Endothelial cell of umbilical vein (primary cell): ENCODE measurements around the gene DMRTB1. TPM values are rescaled to one million over a fixed set of nuclear protein-coding genes. Genes with fewer than 3 reads are reported as not detected.
"Not testable (repeated sequence)": the region's sequence is repeated elsewhere in the genome, so short reads cannot be mapped to it uniquely, and the experiment has no call there.

ENCODE experiments used
- BruUV-seq: library from RNA; stranded (reverse); fragments of 400-500 nt; replicated peaks from 2 replicates; lab custom pipeline; 2021; lab: Mats Ljungman, UMichigan
- CTCF ChIA-PET: fragments of 300-600, 350-600 bp; sonication (Branson Sonifier 250); formaldehyde crosslinking; loops from one replicate; lab custom pipeline; 2021; ENCODE audit warnings: antibody characterized with exemption, inconsistent platforms; lab: Charles Lee
- POLR2A ChIA-PET: fragments of 300-600, 350-600 bp; sonication (Branson Sonifier 250); formaldehyde crosslinking; loops from one replicate; lab custom pipeline; 2021; ENCODE audit warnings: antibody characterized with exemption, inconsistent platforms; lab: Charles Lee
- DNase-seq: peaks from one replicate; pipeline ENCODE4 v3.0.0-alpha.2; 2011; ENCODE audit warnings: low read depth, low spot score
- FAIRE-seq: peaks from 2 replicates; lab custom pipeline; 2011; peaks lifted over from hg19 to GRCh38; lab: Jason Lieb, UNC
- H2AFZ ChIP-seq: 2 replicates; pipeline ENCODE4 v1.6.0; 2012; ENCODE audit warnings: low read depth, low read length, control low read depth, inconsistent platforms
- H3K27ac ChIP-seq: 2 replicates; pipeline ENCODE4 v1.5.1; 2011; ENCODE audit warnings: low read depth, mild to moderate bottlenecking, control low read depth, low read length, moderate library complexity; ENCODE audit not compliant: insufficient read depth
- H3K27me3 ChIP-seq, 2 experiments: 2 replicates each; pipeline versions ENCODE4 v1.6.0 to v1.6.1; 2011; ENCODE audit warnings: low read length in 2 of 2, mixed read lengths in 1 of 2; ENCODE audit not compliant: control insufficient read depth in 2 of 2, insufficient read depth in 2 of 2
- H3K36me3 ChIP-seq, 2 experiments: 2 replicates in 1 of 2; 3 replicates in 1 of 2; pipeline ENCODE4 v1.5.1; 2011; ENCODE audit warnings: low read length in 2 of 2, mild to moderate bottlenecking in 1 of 2, moderate library complexity in 1 of 2; ENCODE audit not compliant: control insufficient read depth in 2 of 2, insufficient read depth in 2 of 2; ENCODE audit errors: extremely low read depth in 1 of 2
- H3K4me1 ChIP-seq: 3 replicates; pipeline ENCODE4 v1.5.1; 2011; ENCODE audit warnings: mild to moderate bottlenecking, low read length; ENCODE audit not compliant: control insufficient read depth, insufficient read depth; ENCODE audit errors: extremely low read depth
- H3K4me2 ChIP-seq: 2 replicates; pipeline ENCODE4 v1.6.1; 2011; ENCODE audit warnings: low read length, control low read depth, mixed read lengths; ENCODE audit not compliant: insufficient read depth
- H3K4me3 ChIP-seq, 3 experiments: fragments of 200-600 bp in 1 of 3; sonication (generic), shearing (Covaris generic) in 1 of 3; replicated peaks in 1 of 3; 2 replicates each; pipeline ENCODE4 v1.5.1; 2011 to 2016; ENCODE audit warnings: control low read depth in 3 of 3, low read length in 3 of 3, mild to moderate bottlenecking in 2 of 3, inconsistent platforms in 1 of 3, low read depth in 1 of 3, moderate library complexity in 1 of 3; ENCODE audit not compliant: insufficient read depth in 1 of 3
- H3K79me2 ChIP-seq: 2 replicates; pipeline ENCODE4 v1.6.0; 2012; ENCODE audit warnings: low read length, inconsistent platforms; ENCODE audit not compliant: control insufficient read depth, insufficient read depth
- H3K9ac ChIP-seq: replicated peaks from 2 replicates; pipeline ENCODE3; 2011; ENCODE audit warnings: low read length, control low read depth; ENCODE audit not compliant: insufficient read depth; ENCODE audit errors: extremely low read depth
- H3K9me1 ChIP-seq: replicated peaks from 3 replicates; pipeline ENCODE4 v1.6.0; 2011; ENCODE audit warnings: mild to moderate bottlenecking, low read length; ENCODE audit not compliant: control insufficient read depth, insufficient read depth; ENCODE audit errors: extremely low read depth
- H3K9me3 ChIP-seq: replicated peaks from 2 replicates; pipeline ENCODE4 v1.5.1; 2012; ENCODE audit warnings: low read length, inconsistent platforms; ENCODE audit not compliant: control insufficient read depth, insufficient read depth
- H4K20me1 ChIP-seq: replicated peaks from 2 replicates; pipeline ENCODE3; 2011; ENCODE audit warnings: mild to moderate bottlenecking, low read length; ENCODE audit not compliant: control insufficient read depth, insufficient read depth; ENCODE audit errors: extremely low read depth
- MAX ChIP-seq: IDR thresholded peaks from 2 replicates; pipeline ENCODE4 v1.6.1; 2011; ENCODE audit not compliant: insufficient read depth, insufficient read length
- dilution Hi-C: fragments of 300-500 bp; cut with MboI; formaldehyde crosslinking; loops from one replicate; pipeline ENCODE4 v1.15.0; 2019; ENCODE audit warnings: low sequenced_read_pairs; ENCODE audit not compliant: extremely low pct_ligation_motif_present
- intact Hi-C: fragments of 100-400 bp; cut with micrococcal nuclease; formaldehyde crosslinking; loops from one replicate; pipeline ENCODE4 v1.10.0; 2022
- polyA plus RNA-seq, 4 experiments: library from polyadenylated mRNA; depleted of rRNA in 3 of 4; stranded (reverse) in 3 of 4; unstranded in 1 of 4; fragments of >200 nt; gene quantifications; 2 replicates each; pipeline versions ENCODE4 v1.2.1 to v1.2.3, GENCODE V29; 2011 to 2012; ENCODE audit warnings: missing spikeins in 1 of 4
- total RNA-seq: library from RNA; stranded (reverse); gene quantifications from 2 replicates; pipeline ENCODE4 v1.2.3, GENCODE V29; 2021

The DMRTB1 gene
- total and polyA plus RNA-seq, 2 donors (not counting 3 experiments of a cell fraction or from before 2014, with no cell fraction given), result not detected

DNA sequence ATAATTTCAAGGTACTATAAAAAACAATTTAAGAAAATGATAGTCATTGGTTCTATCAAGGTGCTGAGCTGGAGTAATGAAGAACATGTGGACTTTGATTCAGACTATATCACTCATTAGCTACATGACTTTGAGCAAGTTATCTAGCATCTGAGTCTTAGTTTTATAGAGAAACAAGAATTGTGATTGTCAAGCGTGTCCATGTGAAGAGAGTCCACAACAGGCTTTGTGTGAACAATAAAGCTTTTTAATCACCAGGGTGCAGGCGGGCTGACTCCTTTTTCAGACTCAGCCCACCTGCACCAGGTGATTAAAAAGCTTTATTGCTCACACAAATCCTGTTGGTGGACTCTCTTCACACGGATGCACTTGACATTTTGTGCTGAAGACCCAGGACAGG is 26.6 kb upstream of the DMRTB1 start:
- dilution Hi-C loops, result no loop called here
- intact Hi-C loops, result no loop called here
- no peak overlapping the region for H3K4me3 ChIP-seq

DNA sequence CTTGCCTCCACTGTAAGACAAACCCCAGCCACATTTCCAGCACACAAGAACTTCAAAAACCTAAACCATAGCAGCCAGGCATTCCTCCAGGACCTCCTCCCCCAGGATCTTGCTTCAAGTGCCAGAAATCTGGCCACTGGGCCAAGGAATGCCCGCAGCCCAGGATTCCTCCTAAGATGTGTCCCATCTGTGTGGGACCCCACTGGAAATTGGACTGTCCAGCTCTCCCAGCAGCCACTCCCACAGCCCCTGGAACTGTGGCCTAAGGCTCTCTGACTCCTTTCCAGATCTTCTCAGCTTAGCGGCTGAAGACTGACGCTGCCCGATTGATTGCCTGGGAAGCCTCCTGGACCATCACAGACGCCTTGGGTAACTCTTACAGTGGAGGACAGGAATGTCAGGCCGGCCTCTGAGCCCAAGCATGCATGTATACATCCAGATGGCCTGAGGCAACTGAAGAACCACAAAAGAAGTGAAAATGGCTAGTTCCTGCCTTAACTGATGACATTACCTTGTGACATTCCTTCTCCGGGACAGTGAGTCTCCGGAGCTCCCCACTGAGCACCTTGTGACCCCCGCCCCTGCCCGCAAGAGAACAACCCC is 24.7 kb upstream of the DMRTB1 start:
- H3K27me3 ChIP-seq, result peaks cover 5 to 22% of the 10 kb centered on the region in 2 experiments
- POLR2A ChIA-PET, H3K9ac ChIP-seq, H3K36me3 ChIP-seq, H3K27ac ChIP-seq, H3K4me1 ChIP-seq, H4K20me1 ChIP-seq, H3K9me3 ChIP-seq, BruUV-seq, H2AFZ ChIP-seq, H3K4me3 ChIP-seq, intact Hi-C loops, H3K79me2 ChIP-seq, FAIRE-seq, DNase-seq, H3K9me1 ChIP-seq, dilution Hi-C loops, H3K4me2 ChIP-seq: not testable (repeated sequence)
- CTCF ChIA-PET, result interaction anchor here (1.6 kb wide), 1 partner anchor 10 kb away, joined by 9 read pairs; no protein-coding TSS in a partner anchor

More for the DNA sequence above, 26.6 kb upstream of the DMRTB1 start:
- H3K27me3 ChIP-seq, result peaks cover 5 to 22% of the 10 kb centered on the region in 2 experiments
- FAIRE-seq (no peak), DNase-seq (no peak)
- CTCF ChIA-PET, result interaction anchor here (1.2 kb wide), 1 partner anchor 154 kb away, joined by 3 read pairs; no protein-coding TSS in a partner anchor
- BruUV-seq, result no TSS peak
- H3K9me3 ChIP-seq, result no peaks in the 10 kb centered on the region
- no peak for TF ChIP-seq MAX
- no peaks in the 10 kb centered on the region for H3K79me2 ChIP-seq
- POLR2A ChIA-PET, result no interaction called here
- no peak overlapping the region for H2AFZ ChIP-seq
- no peak overlapping the region for H3K4me2 ChIP-seq
- no peak overlapping the region for H3K9ac ChIP-seq
- no peaks in the 10 kb centered on the region for H3K36me3 ChIP-seq
- no peaks in the 10 kb centered on the region for H4K20me1 ChIP-seq
- H3K27ac ChIP-seq, result no peak overlapping the region
- H3K4me1 ChIP-seq, result no peaks in the 10 kb centered on the region
- no peaks in the 10 kb centered on the region for H3K9me1 ChIP-seq
